Measurements from ENCODE around the gene MOV10L1. TPM values are rescaled to one million over a fixed set of nuclear protein-coding genes. Genes with fewer than 3 reads are reported as not detected.
A peak's percentile ranks its signal among the peaks of the same experiment; 100 is the strongest.

Gene MOV10L1
- polyA plus RNA-seq, 3 donors, result 0.18 to 0.35 TPM; not detected in 1

GRCh38 chr22:50171965-50172421 is 82.2 kb downstream of the MOV10L1 start:
- H3K27ac Mint-ChIP-seq, result no peak overlapping the region
- H3K4me2 ChIP-seq (replicated peaks; ENCODE audit: extremely low read depth, low read length, poor library complexity, severe bottlenecking), result peak overlapping the region; percentile 68
- H3K36me3 ChIP-seq (replicated peaks in 1 of 2; ENCODE audit: control insufficient read depth in 1 of 2, insufficient read depth in 2 of 2, low read length in 2 of 2), result no peaks in the 10 kb centered on the region

More at GRCh38 chr22:50171965-50172421, 82.2 kb downstream of the MOV10L1 start:
- H3K9me3 ChIP-seq (replicated peaks in 1 of 2; ENCODE audit: control insufficient read depth in 1 of 2, insufficient read depth in 1 of 2, low read length in 2 of 2), result no peaks in the 10 kb centered on the region
- H3K4me3 ChIP-seq (replicated peaks in 1 of 3; ENCODE audit: low read depth in 2 of 3, low read length in 3 of 3), result no peak overlapping the region
- no peak for TF ChIP-seq CTCF (IDR thresholded peaks at IDR 0.05)
- 93% methylated on average over 13 of the region's 13 CpGs for WGBS (ENCODE audit: insufficient coverage)
- no peak for DNase-seq
- peaks cover 13 to 33% of the 10 kb centered on the region in 2 donors for H3K4me1 ChIP-seq (ENCODE audit: control insufficient read depth in 1 of 2, insufficient read depth in 2 of 2, low read length in 2 of 2)
- no peak overlapping the region for H2AFZ ChIP-seq (ENCODE audit: insufficient read depth, low read depth, low read length, poor library complexity, severe bottlenecking)
- no peak overlapping the region for H3K27ac ChIP-seq (ENCODE audit: low read depth in 1 of 2, low read length in 2 of 2)
- H3K27me3 Mint-ChIP-seq (ENCODE audit: low read depth in 3 of 3), result peaks cover 34 to 70% (median 39%) of the 10 kb centered on the region in 3 donors
- H4K20me1 ChIP-seq (ENCODE audit: insufficient read depth, low read length), result no peaks in the 10 kb centered on the region
- no peaks in the 10 kb centered on the region for H3K79me2 ChIP-seq (ENCODE audit: insufficient read depth, low read length)
- H3K9ac ChIP-seq (ENCODE audit: insufficient read depth, low read length, poor library complexity, severe bottlenecking), result no peak overlapping the region
- intact Hi-C loops (cut with micrococcal nuclease), result loop anchor here in 1 of 2 donors (2.0 to 5.0 kb wide), 2 partner anchors 15 to 35 kb away; no protein-coding TSS in a partner anchor
- peaks cover 4 to 7% of the 10 kb centered on the region in 2 donors for H3K36me3 Mint-ChIP-seq
- peaks cover 28% of the 10 kb centered on the region for H3K4me1 Mint-ChIP-seq
- H3K4me3 Mint-ChIP-seq, result peak overlapping the region; percentile 42 to 78
- H3K9me3 Mint-ChIP-seq, result peaks cover 1 to 18% (median 4%) of the 10 kb centered on the region in 7 donors
- peaks cover 8 to 33% of the 10 kb centered on the region in 2 donors for H3K27me3 ChIP-seq (ENCODE audit: control insufficient read depth in 2 of 2, insufficient read depth in 2 of 2, low read length in 2 of 2)

Measured in CD14-positive monocyte (primary cell).